ENCODE data around the gene EVA1B. TPM values are rescaled to one million over a fixed set of nuclear protein-coding genes. Genes with fewer than 3 reads are reported as not detected.
A peak's percentile ranks its signal among the peaks of the same experiment; 100 is the strongest.

Gene EVA1B, protein sequence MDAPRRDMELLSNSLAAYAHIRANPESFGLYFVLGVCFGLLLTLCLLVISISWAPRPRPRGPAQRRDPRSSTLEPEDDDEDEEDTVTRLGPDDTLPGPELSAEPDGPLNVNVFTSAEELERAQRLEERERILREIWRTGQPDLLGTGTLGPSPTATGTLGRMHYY
- 100 to 1,000 TPM in 4 of 9 donors, 10 to 100 TPM in 5; 17.6 to 185 (median 92.3) TPM for total RNA-seq
- 100 to 1,000 TPM in 1 of 3 donors, 10 to 100 TPM in 1, not detected in 1; 59.5 to 105 TPM for polyA plus RNA-seq
- long read RNA-seq, donor 1, transcript EVA1B-202 (3 exons, 699 nt): major isoform, 46 of 46 reads
- long read RNA-seq, donor 1, partial matches to known transcripts: 0 of 46 reads
- long read RNA-seq, donor 1, other reads (novel, unspliced or antisense): 0 of 46 reads
- long read RNA-seq, donor 2, transcript EVA1B-202 (3 exons, 699 nt): major isoform, 42 of 42 reads
- long read RNA-seq, donor 2, partial matches to known transcripts: 0 of 42 reads
- long read RNA-seq, donor 2, other reads (novel, unspliced or antisense): 0 of 42 reads
- long read RNA-seq, donor 3, transcript EVA1B-202 (3 exons, 699 nt): major isoform, 34 of 34 reads
- long read RNA-seq, donor 3, partial matches to known transcripts: 0 of 34 reads
- long read RNA-seq, donor 3, other reads (novel, unspliced or antisense): 0 of 34 reads
- long read RNA-seq, donor 4, partial matches to known transcripts: 3 of 6 reads
- long read RNA-seq, donor 4, other reads (novel, unspliced or antisense): 1 of 6 reads
- long read RNA-seq, donor 5, transcript EVA1B-202 (3 exons, 699 nt): major isoform, 91 of 94 reads
- long read RNA-seq, donor 5, partial matches to known transcripts: 0 of 94 reads
- long read RNA-seq, donor 5, other reads (novel, unspliced or antisense): 3 of 94 reads
- long read RNA-seq, donor 6, partial matches to known transcripts: 0 of 1 reads
- long read RNA-seq, donor 6, other reads (novel, unspliced or antisense): 0 of 1 reads
- long read RNA-seq, donor 7, transcript EVA1B-202 (3 exons, 699 nt): major isoform, 30 of 30 reads
- long read RNA-seq, donor 7, partial matches to known transcripts: 0 of 30 reads
- long read RNA-seq, donor 7, other reads (novel, unspliced or antisense): 0 of 30 reads
- long read RNA-seq, donor 8, transcript EVA1B-202 (3 exons, 699 nt): major isoform, 76 of 84 reads
- long read RNA-seq, donor 8, partial matches to known transcripts: 8 of 84 reads
- long read RNA-seq, donor 8, other reads (novel, unspliced or antisense): 0 of 84 reads
- long read RNA-seq, donor 9, transcript EVA1B-202 (3 exons, 699 nt): major isoform, 33 of 38 reads
- long read RNA-seq, donor 9, partial matches to known transcripts: 0 of 38 reads
- long read RNA-seq, donor 9, other reads (novel, unspliced or antisense): 5 of 38 reads
- long read RNA-seq, donor 10, transcript EVA1B-202 (3 exons, 699 nt): major isoform, 28 of 28 reads
- long read RNA-seq, donor 10, partial matches to known transcripts: 0 of 28 reads
- long read RNA-seq, donor 10, other reads (novel, unspliced or antisense): 0 of 28 reads

- Histone ChIP-seq H3K27me3 (no peaks in the 10 kb centered on the region), H3K36me3 (replicated peaks in 1 of 2) (no peaks in the 10 kb centered on the region), H3K9me3 (replicated peaks in 1 of 3) (no peaks in the 10 kb centered on the region), H3K4me3 (peak within 1 kb of the TSS; percentile 18 to 88 (median 63)), H3K4me1 (replicated peaks in 1 of 2) (peaks cover 17 to 32% of the 10 kb centered on the region in 2 donors), H3K27ac (peak within 1 kb of the TSS in 4 of 5 donors; percentile 71 to 96 (median 80))
- WGBS, 4 donors: 3 to 7% (median 3%) methylated on average over 11 to 34 of the region's 36 CpGs
- DNase-seq: peak; percentile 73 to 88 (median 77)
- TF ChIP-seq, protein P1, sequence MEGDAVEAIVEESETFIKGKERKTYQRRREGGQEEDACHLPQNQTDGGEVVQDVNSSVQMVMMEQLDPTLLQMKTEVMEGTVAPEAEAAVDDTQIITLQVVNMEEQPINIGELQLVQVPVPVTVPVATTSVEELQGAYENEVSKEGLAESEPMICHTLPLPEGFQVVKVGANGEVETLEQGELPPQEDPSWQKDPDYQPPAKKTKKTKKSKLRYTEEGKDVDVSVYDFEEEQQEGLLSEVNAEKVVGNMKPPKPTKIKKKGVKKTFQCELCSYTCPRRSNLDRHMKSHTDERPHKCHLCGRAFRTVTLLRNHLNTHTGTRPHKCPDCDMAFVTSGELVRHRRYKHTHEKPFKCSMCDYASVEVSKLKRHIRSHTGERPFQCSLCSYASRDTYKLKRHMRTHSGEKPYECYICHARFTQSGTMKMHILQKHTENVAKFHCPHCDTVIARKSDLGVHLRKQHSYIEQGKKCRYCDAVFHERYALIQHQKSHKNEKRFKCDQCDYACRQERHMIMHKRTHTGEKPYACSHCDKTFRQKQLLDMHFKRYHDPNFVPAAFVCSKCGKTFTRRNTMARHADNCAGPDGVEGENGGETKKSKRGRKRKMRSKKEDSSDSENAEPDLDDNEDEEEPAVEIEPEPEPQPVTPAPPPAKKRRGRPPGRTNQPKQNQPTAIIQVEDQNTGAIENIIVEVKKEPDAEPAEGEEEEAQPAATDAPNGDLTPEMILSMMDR (IDR thresholded peaks at IDR 0.05): no peak
- TF ChIP-seq POLR2A (IDR thresholded peaks at IDR 0.05): peak in 1 of 2 donors; percentile 4
- intact Hi-C loops (cut with DNase I): no loop called here
These were observed at the start of gene EVA1B for GRCh38 chr1:36323636-36324352. Gene EVA1B, minus strand, starts transcription at chr1:36323645. Its CDS starts 608 bp downstream, at chr1:36323037.

DNA sequence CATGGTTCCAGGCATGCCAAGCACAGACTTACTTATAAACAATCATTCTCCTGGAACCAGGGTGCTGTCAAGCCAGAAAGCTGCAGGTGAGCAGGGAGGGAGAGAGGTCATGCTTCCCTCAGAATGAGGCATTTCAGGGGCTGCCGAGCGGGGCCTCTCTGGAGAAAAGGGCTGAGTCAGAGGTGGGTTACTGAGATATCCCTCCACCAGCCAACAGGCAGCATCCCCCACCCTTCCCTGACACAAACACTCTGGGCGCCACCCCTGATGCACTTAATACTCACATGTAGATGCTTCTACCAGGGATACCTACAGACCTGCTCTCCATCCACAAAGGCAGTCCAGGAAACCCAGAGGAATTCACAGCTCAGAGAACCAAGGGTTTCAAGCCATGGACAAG lies 49.2 kb upstream of the EVA1B start:
- intact Hi-C loops (cut with DNase I): no loop called here
- H3K4me3 ChIP-seq: no peak overlapping the region

GRCh38 chr1:36369061-36369861 lies 45.8 kb upstream of the EVA1B start:
- Histone ChIP-seq H3K27me3 (no peaks in the 10 kb centered on the region), H3K36me3 (replicated peaks in 1 of 2) (no peaks in the 10 kb centered on the region), H3K4me3 (no peak overlapping the region), H3K4me1 (replicated peaks in 1 of 2) (peaks cover 18 to 42% of the 10 kb centered on the region in 2 donors), H3K9me3 (replicated peaks in 1 of 3) (no peaks in the 10 kb centered on the region), H3K27ac (no peak overlapping the region)
- intact Hi-C loops (cut with DNase I): loop anchor here in 1 of 2 donors (10.0 kb wide), 1 partner anchor 64 kb away; the partner anchor contains the start of gene SH3D21
- WGBS, 4 donors: 52 to 59% (median 57%) methylated on average over 6 to 7 of the region's 7 CpGs
- no peak for TF ChIP-seq POLR2A (IDR thresholded peaks at IDR 0.05)
- TF ChIP-seq, protein P1 (IDR thresholded peaks at IDR 0.05): peak; percentile 83 to 94 (median 92)
- peak; percentile 62 to 92 (median 80) for DNase-seq

More for the DNA sequence above, 49.2 kb upstream of the EVA1B start:
- Histone ChIP-seq H3K9me3 (replicated peaks in 1 of 3) (no peaks in the 10 kb centered on the region), H3K27me3 (no peaks in the 10 kb centered on the region), H3K4me1 (replicated peaks in 1 of 2) (peaks cover 32 to 49% of the 10 kb centered on the region in 2 donors), H3K27ac (peak overlapping the region; percentile 31 to 93 (median 80)), H3K36me3 (replicated peaks in 1 of 2) (no peaks in the 10 kb centered on the region)
- no peak for DNase-seq
- 85 to 100% (median 88%) methylated on average over 3 of the region's 3 CpGs; no CpG with 5 or more reads in 1 of the 4 donors for WGBS, 4 donors
- TF ChIP-seq POLR2A (IDR thresholded peaks at IDR 0.05): no peak

Measured in adrenal gland (tissue), 19 donors.